Ovary (tissue), 3 donors: ENCODE data around the gene CPA1.

Experiments
- CTCF ChIP-seq, 3 donors: fragments of 450-650 bp in 2 of 3; fragments of 200-600 bp in 1 of 3; IDR thresholded peaks; one replicate each; pipeline versions ENCODE4 v1.5.1 to v1.8.0; 2016 to 2022; ENCODE audit warnings: antibody characterized with exemption in 3 of 3, mild to moderate bottlenecking in 1 of 3
- EP300 ChIP-seq: sonication (generic); formaldehyde crosslinking; IDR thresholded peaks from one replicate; pipeline ENCODE4 v1.6.1; 2017; ENCODE audit warnings: antibody characterized with exemption
- POLR2A ChIP-seq: fragments of 450-650 bp; IDR thresholded peaks from one replicate; pipeline ENCODE4 v1.6.1; 2017; ENCODE audit warnings: antibody characterized with exemption, mild to moderate bottlenecking, moderate library complexity
- donor health status: DM: no; HTN: no; CAD: no.

- no peak for TF ChIP-seq CTCF (IDR thresholded peaks at IDR 0.05)
- TF ChIP-seq POLR2A = no peak
- no peak for TF ChIP-seq EP300
These were observed 1.3 kb upstream of the CPA1 start for GRCh38 chr7:130379019-130379418.
